ENCODE data around the gene PABPC1L2A.
"Not testable (repeated sequence)": the region's sequence is repeated elsewhere in the genome, so short reads cannot be mapped to it uniquely, and the experiment has no call there.

Gene PABPC1L2A

DNA sequence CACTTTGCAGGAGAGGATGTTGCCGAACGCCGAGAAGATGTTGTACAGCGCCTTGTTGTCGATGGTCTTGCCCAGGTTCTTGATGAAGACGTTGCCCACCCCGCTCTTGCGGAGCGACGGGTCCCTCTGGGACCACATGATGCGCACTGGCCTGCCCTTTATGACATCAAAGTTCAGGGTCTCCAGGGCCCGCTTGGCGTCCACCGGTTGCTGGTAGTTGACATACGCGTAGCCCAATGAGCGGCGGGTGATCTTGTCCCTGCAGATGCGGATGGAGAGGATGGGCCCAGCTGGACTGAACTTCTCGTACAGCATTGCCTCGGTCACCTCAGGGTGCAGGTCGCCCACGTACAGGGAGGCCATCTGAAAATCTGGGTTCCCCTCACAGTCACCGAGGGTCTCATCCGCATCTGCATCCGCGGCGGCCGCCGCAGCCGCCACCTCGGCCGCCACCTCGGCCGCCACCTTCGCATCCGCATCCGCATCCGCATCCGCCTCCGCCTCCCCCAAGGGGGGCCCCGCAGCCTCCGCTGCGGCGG, at the start of gene PABPC1L2A:
PABPC1L2A (minus strand) TSS at position 489 of the 539 bp plus-strand sequence; CDS start at position 363, 126 bp downstream.
- DNase-seq (ENCODE audit: insufficient read length, low spot score), result not testable (repeated sequence)
- FAIRE-seq, result peak; percentile 60

DNA sequence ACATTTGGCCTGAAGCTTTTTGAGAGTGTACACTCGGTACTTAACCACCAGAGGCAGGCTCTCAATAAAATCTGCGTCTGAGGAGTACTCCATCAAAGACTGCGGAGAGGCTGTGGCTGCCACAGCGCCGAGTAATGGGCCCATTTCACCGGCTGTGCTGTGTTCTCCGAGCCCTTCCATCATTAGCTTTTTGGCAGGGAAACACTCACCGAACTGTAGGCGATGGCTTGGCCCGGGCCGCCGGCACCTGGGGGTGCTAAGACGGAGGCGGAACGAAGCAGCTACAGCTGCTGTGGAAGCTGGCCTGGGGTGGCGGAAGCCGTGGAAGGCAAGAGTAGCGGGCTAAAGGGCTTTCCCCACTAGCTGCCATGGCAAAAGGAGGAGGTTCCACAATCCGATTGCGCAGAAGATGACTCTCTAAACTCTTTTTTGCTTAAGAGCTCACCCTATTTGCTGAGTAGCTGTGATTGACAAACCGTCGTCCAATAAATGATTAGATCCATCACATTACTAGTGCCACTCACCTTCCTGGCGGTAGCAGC, 48.5 kb upstream of the PABPC1L2A start:
- no peak for DNase-seq (ENCODE audit: insufficient read length, low spot score)

GRCh38 chrX:73126240-73126639, 46.9 kb upstream of the PABPC1L2A start:
- DNase-seq (ENCODE audit: insufficient read length, low spot score), result no peak

More for the DNA sequence above, 48.5 kb upstream of the PABPC1L2A start:
- FAIRE-seq, result no peak

DNA sequence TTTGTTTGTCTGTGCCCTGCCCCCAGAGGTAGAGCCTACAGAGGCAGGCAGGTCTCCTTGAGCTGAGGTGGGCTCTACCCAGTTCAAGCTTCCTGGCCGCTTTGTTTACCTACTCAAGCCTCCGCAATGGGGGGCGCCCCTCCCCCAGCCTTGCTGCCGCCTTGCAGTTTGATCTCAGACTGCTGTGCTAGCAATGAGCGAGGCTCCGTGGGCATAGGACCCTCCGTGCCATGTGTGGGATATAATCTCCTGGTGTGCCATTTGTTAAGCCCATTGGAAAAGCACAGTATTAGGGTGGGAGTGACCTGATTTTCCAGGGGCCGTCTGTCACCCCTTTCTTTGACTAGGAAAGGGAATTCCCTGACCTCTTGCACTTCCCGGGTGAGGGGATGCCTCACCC, 20.2 kb upstream of the PABPC1L2A start:
- not testable (repeated sequence) for FAIRE-seq; DNase-seq (ENCODE audit: insufficient read length, low spot score)

More at GRCh38 chrX:73126240-73126639, 46.9 kb upstream of the PABPC1L2A start:
- no peak for FAIRE-seq

- peak; percentile 45 for FAIRE-seq
- not testable (repeated sequence) for DNase-seq (ENCODE audit: insufficient read length, low spot score)
These were observed 7.5 kb upstream of the PABPC1L2A start for GRCh38 chrX:73086766-73087165.

DNA sequence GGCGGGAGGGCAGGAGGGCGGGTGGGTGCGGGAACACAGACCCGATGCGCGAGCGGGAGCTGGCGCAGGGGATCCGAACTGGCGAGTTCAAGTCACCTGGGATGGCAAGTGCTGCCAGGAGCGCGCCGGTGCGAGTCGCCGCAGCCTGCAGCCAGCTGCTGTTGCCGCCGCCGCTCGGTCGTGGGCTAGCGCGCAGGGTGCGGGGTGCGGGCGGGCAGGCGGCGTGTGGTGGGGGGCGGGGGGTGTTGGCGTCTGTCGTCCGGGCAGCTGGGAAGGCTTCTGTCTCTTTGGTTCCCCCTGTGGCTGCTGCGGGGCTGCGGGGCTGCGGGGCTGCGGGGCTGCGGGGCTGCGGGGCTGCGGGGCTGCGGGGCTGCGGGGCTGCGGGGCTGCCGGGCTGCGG, 572 bp upstream of the PABPC1L2A start:
- not testable (repeated sequence) for DNase-seq (ENCODE audit: insufficient read length, low spot score)

GRCh38 chrX:73078597-73078996, 715 bp downstream of the PABPC1L2A start:
- not testable (repeated sequence) for FAIRE-seq; DNase-seq (ENCODE audit: insufficient read length, low spot score)

More for the DNA sequence above, 572 bp upstream of the PABPC1L2A start:
- FAIRE-seq, result not testable (repeated sequence)

DNA sequence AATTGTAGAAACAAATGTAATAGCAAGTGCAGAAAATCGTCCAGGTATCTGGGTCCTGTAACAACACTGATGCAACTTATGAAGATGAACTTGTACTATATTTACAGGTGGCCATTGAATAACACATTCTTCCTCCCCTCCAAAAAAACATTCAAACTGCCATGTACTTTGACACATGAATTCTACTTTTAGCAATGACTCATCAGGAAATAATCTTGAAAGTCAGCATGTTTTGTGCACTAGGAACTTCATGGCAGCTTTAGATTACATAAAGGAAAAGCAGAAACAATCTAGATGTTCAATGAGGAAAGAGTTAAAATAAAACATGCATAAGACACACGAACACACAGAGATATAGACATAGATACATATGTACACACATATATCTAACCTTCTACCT, 2.5 kb downstream of the PABPC1L2A start:
- FAIRE-seq (no peak), DNase-seq (ENCODE audit: insufficient read length, low spot score) (no peak)

DNA sequence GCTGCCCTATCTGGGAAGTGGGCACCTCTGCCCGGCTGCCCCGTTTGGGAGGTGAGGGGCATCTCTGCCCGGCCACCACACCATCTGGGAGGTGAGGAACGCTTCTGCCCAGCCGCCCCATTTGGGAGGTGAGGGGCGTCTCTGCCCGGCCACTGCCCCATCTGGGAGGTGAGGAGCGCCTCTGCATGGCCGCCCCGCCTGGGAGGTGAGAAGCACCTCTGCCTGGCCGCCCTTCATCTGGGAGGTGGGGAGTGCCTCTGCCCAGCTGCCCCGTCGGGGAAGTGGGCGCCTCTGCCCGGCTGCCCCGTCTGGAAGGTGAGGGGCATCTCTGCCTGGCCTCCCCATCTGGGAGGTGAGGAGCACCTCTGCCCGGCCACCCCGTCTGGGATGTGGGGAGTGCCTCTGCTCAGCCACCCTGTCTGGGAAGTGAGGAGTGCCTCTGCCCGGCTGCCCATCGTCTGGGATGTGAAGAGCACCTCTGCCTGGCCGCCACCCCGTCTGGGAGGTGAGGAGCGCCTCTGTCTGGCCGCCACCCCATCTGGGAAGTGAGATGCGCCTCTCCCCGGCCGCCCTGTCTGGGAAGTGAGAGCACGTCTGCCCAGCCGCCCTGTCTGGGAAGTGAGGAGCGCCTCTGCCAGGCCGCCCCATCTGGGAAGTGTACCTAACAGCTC, 9.8 kb downstream of the PABPC1L2A start:
- FAIRE-seq (no peak), DNase-seq (ENCODE audit: insufficient read length, low spot score) (no peak)

- DNase-seq (ENCODE audit: insufficient read length, low spot score), result no peak
These were observed 10.6 kb downstream of the PABPC1L2A start for GRCh38 chrX:73068467-73069364.

GRCh38 chrX:73067761-73068466, 11.4 kb downstream of the PABPC1L2A start:
- DNase-seq (ENCODE audit: insufficient read length, low spot score); FAIRE-seq: not testable (repeated sequence)

More at GRCh38 chrX:73068467-73069364, 10.6 kb downstream of the PABPC1L2A start:
- no peak for FAIRE-seq

DNA sequence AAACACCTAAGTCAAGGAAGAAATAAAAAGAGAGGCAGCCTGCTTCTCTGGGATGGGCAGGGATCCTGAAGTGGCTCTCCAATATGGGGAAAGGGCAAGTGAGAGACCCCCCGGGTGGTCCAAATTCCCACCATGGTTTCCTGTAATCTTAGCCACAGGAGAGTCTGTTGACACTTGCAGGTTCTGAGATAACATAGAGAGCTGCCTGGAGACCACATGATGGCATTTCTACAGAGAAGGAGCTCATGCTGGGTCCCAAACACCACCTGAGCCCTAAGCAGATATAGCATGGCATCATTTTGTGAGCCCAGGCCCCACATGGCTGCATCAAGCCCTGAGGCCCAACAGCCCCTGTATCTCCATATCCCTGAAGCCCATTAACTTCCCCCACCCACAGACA, 50.4 kb downstream of the PABPC1L2A start:
- FAIRE-seq, result no peak
- no peak for DNase-seq (ENCODE audit: insufficient read length, low spot score)

Measured in GM19239 (cell line).